Duodenal mucosa (tissue), 2 donors: ENCODE data around the gene FKBP8.

Experiments
- H3K27ac ChIP-seq: one replicate; pipeline ENCODE4 v1.7.0; 2013; ENCODE audit warnings: low read depth, low read length
- H3K27me3 ChIP-seq, 2 donors: one replicate each; pipeline ENCODE4 v1.7.0; 2013; ENCODE audit warnings: low read length in 2 of 2, control low read depth in 1 of 2; ENCODE audit not compliant: insufficient read depth in 2 of 2, control insufficient read depth in 1 of 2
- H3K36me3 ChIP-seq, 2 donors: one replicate each; pipeline ENCODE4 v1.7.0; 2013; ENCODE audit warnings: low read length in 2 of 2, control low read depth in 1 of 2; ENCODE audit not compliant: insufficient read depth in 2 of 2, control insufficient read depth in 1 of 2
- H3K4me1 ChIP-seq, 2 donors: one replicate each; pipeline ENCODE4 v1.7.0; 2013; ENCODE audit warnings: low read length in 2 of 2, control low read depth in 1 of 2; ENCODE audit not compliant: insufficient read depth in 2 of 2, control insufficient read depth in 1 of 2
- H3K4me3 ChIP-seq, 2 donors: one replicate each; pipeline ENCODE4 v1.7.0; 2013; ENCODE audit warnings: low read length in 2 of 2, low read depth in 1 of 2
- H3K9ac ChIP-seq, 2 donors: one replicate each; pipeline ENCODE4 v1.7.0; 2013; ENCODE audit warnings: low read length in 2 of 2, low read depth in 1 of 2
- H3K9me3 ChIP-seq, 2 donors: one replicate each; pipeline ENCODE4 v1.7.0; 2013; ENCODE audit warnings: low read length in 2 of 2, control low read depth in 1 of 2; ENCODE audit not compliant: control insufficient read depth in 1 of 2

The FKBP8 gene

GRCh38 chr19:18495204-18495911, 48.0 kb downstream of the FKBP8 start:
- H3K36me3 ChIP-seq: no peaks in the 10 kb centered on the region
- no peaks in the 10 kb centered on the region for H3K27me3 ChIP-seq
- no peak overlapping the region for H3K9ac ChIP-seq
- H3K4me3 ChIP-seq: peak overlapping the region in 1 of 2 donors; percentile 45
- no peaks in the 10 kb centered on the region for H3K9me3 ChIP-seq
- peak overlapping the region; percentile 33 for H3K27ac ChIP-seq
- peaks cover 56 to 78% of the 10 kb centered on the region in 2 donors for H3K4me1 ChIP-seq

- H3K4me1 ChIP-seq: peaks cover 47 to 76% of the 10 kb centered on the region in 2 donors
- no peaks in the 10 kb centered on the region for H3K36me3 ChIP-seq
- H3K9me3 ChIP-seq: no peaks in the 10 kb centered on the region
- no peaks in the 10 kb centered on the region for H3K27me3 ChIP-seq
- H3K27ac ChIP-seq: no peak overlapping the region
- no peak overlapping the region for H3K4me3 ChIP-seq
- peak overlapping the region in 1 of 2 donors; percentile 12 for H3K9ac ChIP-seq
Observed at GRCh38 chr19:18494267-18494607, 49.1 kb downstream of the FKBP8 start.

- peaks cover 41 to 77% of the 10 kb centered on the region in 2 donors for H3K4me1 ChIP-seq
- no peaks in the 10 kb centered on the region for H3K36me3 ChIP-seq
- peak overlapping the region; percentile 13 for H3K27ac ChIP-seq
- H3K27me3 ChIP-seq: no peaks in the 10 kb centered on the region
- H3K9ac ChIP-seq: peak overlapping the region in 1 of 2 donors; percentile 12
- H3K4me3 ChIP-seq: no peak overlapping the region
- H3K9me3 ChIP-seq: no peaks in the 10 kb centered on the region
Observed at GRCh38 chr19:18493440-18494266, 49.7 kb downstream of the FKBP8 start.

- H3K4me3 ChIP-seq: no peak overlapping the region
- no peak overlapping the region for H3K27ac ChIP-seq
- H3K36me3 ChIP-seq: no peaks in the 10 kb centered on the region
- no peaks in the 10 kb centered on the region for H3K27me3 ChIP-seq
- H3K9ac ChIP-seq: no peak overlapping the region
- peaks cover 35 to 82% of the 10 kb centered on the region in 2 donors for H3K4me1 ChIP-seq
- no peaks in the 10 kb centered on the region for H3K9me3 ChIP-seq
Observed at GRCh38 chr19:18491995-18492953, 51.1 kb downstream of the FKBP8 start.

DNA sequence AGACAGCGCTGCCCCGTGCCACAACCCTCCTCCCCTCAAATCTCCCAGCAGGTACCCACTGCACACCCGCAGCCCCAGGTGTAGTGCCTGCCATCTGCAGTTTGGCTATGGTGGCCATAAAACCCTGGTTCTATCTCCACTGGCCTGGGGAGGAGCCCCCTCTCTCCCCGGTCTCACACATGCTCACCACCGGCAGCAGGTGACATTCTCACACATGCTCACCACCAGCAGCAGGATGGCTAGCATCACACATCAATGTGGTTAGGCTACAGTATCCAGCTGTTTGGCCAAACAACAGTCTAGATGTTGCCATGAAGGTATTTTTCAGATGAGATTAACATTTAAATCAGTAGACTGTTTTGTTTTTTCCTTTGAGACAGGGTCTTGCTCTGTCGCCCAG, 52.6 kb downstream of the FKBP8 start:
- peaks cover 36 to 82% of the 10 kb centered on the region in 2 donors for H3K4me1 ChIP-seq
- no peak overlapping the region for H3K27ac ChIP-seq
- H3K27me3 ChIP-seq: no peaks in the 10 kb centered on the region
- H3K9me3 ChIP-seq: no peaks in the 10 kb centered on the region
- H3K4me3 ChIP-seq: no peak overlapping the region
- no peak overlapping the region for H3K9ac ChIP-seq
- H3K36me3 ChIP-seq: no peaks in the 10 kb centered on the region

DNA sequence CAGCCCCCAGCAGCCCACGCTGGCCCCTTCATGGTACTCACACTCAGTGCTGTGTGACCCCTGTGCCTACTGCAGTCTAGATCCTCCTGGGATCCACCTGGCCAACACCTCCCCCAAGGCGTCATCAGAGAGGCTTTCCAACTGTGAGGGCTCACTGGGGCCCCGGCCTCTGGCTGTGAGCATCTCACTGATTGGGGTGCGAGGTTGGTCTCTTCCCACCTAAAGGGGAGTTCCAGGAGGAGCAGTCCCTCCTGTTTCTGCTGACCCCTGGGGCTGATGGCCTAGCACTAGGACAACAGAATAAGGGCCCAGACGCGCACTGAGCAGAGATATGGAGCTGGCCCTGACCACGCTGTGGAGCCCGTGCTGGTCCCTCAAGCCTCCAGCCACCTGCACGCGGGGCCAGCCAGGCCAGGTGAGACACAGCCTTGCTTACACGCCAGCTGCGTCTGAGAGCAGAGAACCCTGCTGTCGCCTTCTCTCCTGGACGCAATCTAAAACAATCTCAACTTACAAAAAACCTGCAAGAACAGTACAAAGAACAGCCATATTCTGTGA, 53.7 kb downstream of the FKBP8 start:
- Histone ChIP-seq H3K27ac (no peak overlapping the region), H3K36me3 (no peaks in the 10 kb centered on the region), H3K9ac (no peak overlapping the region), H3K9me3 (no peaks in the 10 kb centered on the region), H3K27me3 (no peaks in the 10 kb centered on the region), H3K4me3 (no peak overlapping the region), H3K4me1 (peaks cover 31 to 78% of the 10 kb centered on the region in 2 donors)

GRCh38 chr19:18488838-18489626, 54.3 kb downstream of the FKBP8 start:
- H3K4me3 ChIP-seq: no peak overlapping the region
- H3K9me3 ChIP-seq: no peaks in the 10 kb centered on the region
- peak overlapping the region; percentile 24 for H3K27ac ChIP-seq
- H3K4me1 ChIP-seq: peaks cover 29 to 73% of the 10 kb centered on the region in 2 donors
- no peak overlapping the region for H3K9ac ChIP-seq
- H3K27me3 ChIP-seq: no peaks in the 10 kb centered on the region
- H3K36me3 ChIP-seq: no peaks in the 10 kb centered on the region

- no peaks in the 10 kb centered on the region for H3K27me3 ChIP-seq
- H3K27ac ChIP-seq: peak overlapping the region; percentile 24
- H3K4me1 ChIP-seq: peaks cover 29 to 74% of the 10 kb centered on the region in 2 donors
- no peaks in the 10 kb centered on the region for H3K36me3 ChIP-seq
- no peak overlapping the region for H3K9ac ChIP-seq
- no peak overlapping the region for H3K4me3 ChIP-seq
- H3K9me3 ChIP-seq: no peaks in the 10 kb centered on the region
Observed at GRCh38 chr19:18488403-18488723, 55.0 kb downstream of the FKBP8 start.
